Measurements from ENCODE around the gene RFC4. TPM values are rescaled to one million over a fixed set of nuclear protein-coding genes. Genes with fewer than 3 reads are reported as not detected.

Gene RFC4
- total RNA-seq, 4 donors from 2014 or later: 5.4 to 14.2 (median 11.8) TPM

- 79 to 88% methylated on average over 6 of the region's 7 CpGs for WGBS, 2 donors
- Histone ChIP-seq H3K27me3 (peaks cover 0 to 20% of the 10 kb centered on the region in 2 donors), H3K4me1 (no peaks in the 10 kb centered on the region), H3K36me3 (no peaks in the 10 kb centered on the region), H3K27ac (no peak within 1 kb of the TSS), H3K9me3 (no peaks in the 10 kb centered on the region), H3K4me3 (no peak within 1 kb of the TSS)
- TF ChIP-seq POLR2A (IDR thresholded peaks at IDR 0.05) (no peak), EP300 (IDR thresholded peaks at IDR 0.05) (no peak), CTCF (IDR thresholded peaks at IDR 0.05) (no peak)
- no peak for DNase-seq (ENCODE audit: low spot score in 2 of 2)
These were observed 36.2 kb upstream of the RFC4 start, which contains the start of gene ADIPOQ for GRCh38 chr3:186842426-186843038. Gene ADIPOQ, plus strand, starts transcription at chr3:186842710. Its CDS starts 10,349 bp downstream, at chr3:186853059.

- Histone ChIP-seq H3K27ac (no peak overlapping the region), H3K9me3 (no peaks in the 10 kb centered on the region), H3K4me3 (no peak overlapping the region), H3K27me3 (peaks cover 0 to 19% of the 10 kb centered on the region in 2 donors), H3K4me1 (no peaks in the 10 kb centered on the region), H3K36me3 (no peaks in the 10 kb centered on the region)
- TF ChIP-seq CTCF (IDR thresholded peaks at IDR 0.05) (no peak), EP300 (IDR thresholded peaks at IDR 0.05) (no peak), POLR2A (IDR thresholded peaks at IDR 0.05) (no peak)
- DNase-seq (ENCODE audit: low spot score in 2 of 2): no peak
- 80 to 93% methylated on average over 4 of the region's 4 CpGs for WGBS, 2 donors
These were observed 35.3 kb upstream of the RFC4 start for GRCh38 chr3:186841620-186842019.

GRCh38 chr3:186839874-186840641 lies 33.8 kb upstream of the RFC4 start:
- WGBS, 2 donors: 78 to 79% methylated on average over 17 of the region's 17 CpGs
- no peak for TF ChIP-seq POLR2A (IDR thresholded peaks at IDR 0.05)
- TF ChIP-seq CTCF (IDR thresholded peaks at IDR 0.05): no peak
- TF ChIP-seq EP300 (IDR thresholded peaks at IDR 0.05): no peak
- no peak for DNase-seq (ENCODE audit: low spot score in 2 of 2)
- Histone ChIP-seq H3K27me3 (peaks cover 0 to 5% of the 10 kb centered on the region in 2 donors), H3K36me3 (no peaks in the 10 kb centered on the region), H3K27ac (no peak overlapping the region), H3K4me3 (no peak overlapping the region), H3K9me3 (no peaks in the 10 kb centered on the region), H3K4me1 (no peaks in the 10 kb centered on the region)

GRCh38 chr3:186832276-186832675 lies 26.0 kb upstream of the RFC4 start:
- H3K27me3 ChIP-seq: peaks cover 2 to 49% of the 10 kb centered on the region in 2 donors
- TF ChIP-seq POLR2A (IDR thresholded peaks at IDR 0.05) (no peak), CTCF (IDR thresholded peaks at IDR 0.05) (no peak), EP300 (IDR thresholded peaks at IDR 0.05) (no peak)

GRCh38 chr3:186831798-186832197 lies 25.5 kb upstream of the RFC4 start:
- no peak for TF ChIP-seq EP300 (IDR thresholded peaks at IDR 0.05)
- no peak for TF ChIP-seq POLR2A (IDR thresholded peaks at IDR 0.05)
- TF ChIP-seq CTCF (IDR thresholded peaks at IDR 0.05): no peak
- 72 to 73% methylated on average over 4 of the region's 4 CpGs for WGBS, 2 donors
- no peak for DNase-seq (ENCODE audit: low spot score in 2 of 2)
- Histone ChIP-seq H3K27me3 (peaks cover 2 to 49% of the 10 kb centered on the region in 2 donors), H3K4me1 (peaks cover 0 to 21% (median 2%) of the 10 kb centered on the region in 4 donors), H3K4me3 (no peak overlapping the region), H3K27ac (no peak overlapping the region), H3K9me3 (no peaks in the 10 kb centered on the region), H3K36me3 (no peaks in the 10 kb centered on the region)

More at GRCh38 chr3:186832276-186832675, 26.0 kb upstream of the RFC4 start:
- H3K4me3 ChIP-seq: no peak overlapping the region
- H3K36me3 ChIP-seq: no peaks in the 10 kb centered on the region
- no peaks in the 10 kb centered on the region for H3K9me3 ChIP-seq
- 72 to 84% methylated on average over 1 of the region's 1 CpG for WGBS, 2 donors
- H3K27ac ChIP-seq: no peak overlapping the region
- H3K4me1 ChIP-seq: peaks cover 0 to 18% (median 0%) of the 10 kb centered on the region in 4 donors
- no peak for DNase-seq (ENCODE audit: low spot score in 2 of 2)

All from tibial nerve (tissue), 4 donors.